ENCODE measurements around the gene NDUFC1.
"Not testable (repeated sequence)": the region's sequence is repeated elsewhere in the genome, so short reads cannot be mapped to it uniquely, and the experiment has no call there.

NDUFC1 gene

DNA sequence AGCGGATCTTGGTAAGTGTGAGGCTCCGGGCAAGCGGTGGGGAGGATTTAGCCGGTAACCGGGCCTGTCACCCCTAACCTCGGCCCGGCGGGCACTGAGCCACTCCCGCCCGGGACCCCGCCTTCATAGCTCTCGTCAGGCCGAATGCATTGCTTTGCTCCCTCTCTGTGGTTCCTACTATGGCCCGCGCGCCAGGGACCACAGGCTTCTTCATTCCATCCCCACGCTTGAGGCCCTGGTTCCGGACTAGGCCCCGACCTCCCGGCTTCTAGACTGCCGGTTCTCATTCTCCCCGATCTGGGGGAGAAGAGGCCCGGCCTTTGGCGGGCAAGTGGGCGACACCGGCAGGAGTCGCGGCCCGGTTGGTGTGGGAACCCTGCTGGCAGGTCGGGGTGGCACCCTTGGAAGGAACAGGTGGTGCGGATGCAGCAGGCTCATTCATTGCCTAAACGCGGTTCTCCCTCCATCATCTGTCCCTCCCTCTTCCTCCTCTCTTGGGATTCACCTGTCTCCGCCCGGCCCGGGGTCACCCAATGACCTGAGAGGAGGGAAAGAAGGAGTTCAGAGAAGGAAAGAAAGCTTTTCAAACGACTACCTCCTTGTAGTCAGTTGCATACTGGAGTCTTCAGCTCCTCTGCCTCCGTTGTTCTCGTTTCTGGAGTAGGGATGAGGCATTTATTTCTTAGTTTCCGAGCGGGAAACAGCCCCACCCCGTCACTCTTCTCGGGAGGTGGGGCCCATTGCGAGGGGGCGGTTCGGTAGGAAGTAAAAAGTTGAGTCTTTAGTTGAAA is at the start of gene NDUFC1:
NDUFC1 (minus strand) TSS at position 657 of the 791 bp plus-strand sequence. CDS start 6,679 bp downstream, outside the sequence.
- DNase-seq: no peak

DNA sequence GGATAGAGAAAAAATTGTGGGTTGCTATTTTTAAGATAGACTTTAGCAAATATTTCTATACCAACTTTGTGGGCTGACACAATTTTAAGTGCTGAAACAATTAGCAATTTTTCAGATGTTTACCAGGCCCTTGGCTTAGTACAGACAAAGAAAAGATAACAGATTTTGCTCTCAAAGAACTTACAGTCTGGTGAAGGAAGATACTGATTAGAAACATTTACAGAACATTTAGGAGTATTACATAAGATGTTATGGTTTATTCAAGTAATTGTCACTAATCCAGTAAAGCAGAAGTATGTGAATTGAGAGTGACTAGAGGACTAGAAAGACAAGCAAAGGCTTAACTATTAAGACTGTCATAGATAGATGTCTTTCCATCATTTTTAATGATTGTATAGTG is 35.3 kb upstream of the NDUFC1 start:
- no peak for DNase-seq

DNA sequence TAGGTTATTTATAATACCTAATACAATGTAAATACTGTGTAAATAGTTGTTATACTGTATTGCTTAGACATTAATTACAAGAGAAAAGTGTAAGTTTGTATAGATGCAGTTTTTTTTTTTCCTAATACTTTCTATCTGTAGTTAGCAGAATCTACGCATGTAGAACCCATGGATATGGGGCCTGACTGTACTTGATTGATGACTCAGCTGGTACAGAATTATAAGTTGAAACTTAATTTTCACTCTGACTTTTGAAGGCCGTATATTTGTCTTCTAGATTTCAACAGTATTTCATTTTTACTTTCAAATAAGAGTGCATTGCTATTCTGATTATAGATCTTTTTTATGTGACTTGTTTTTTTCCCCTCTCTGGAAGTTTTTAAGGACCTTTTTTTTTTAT is 30.8 kb upstream of the NDUFC1 start:
- DNase-seq: no peak

DNA sequence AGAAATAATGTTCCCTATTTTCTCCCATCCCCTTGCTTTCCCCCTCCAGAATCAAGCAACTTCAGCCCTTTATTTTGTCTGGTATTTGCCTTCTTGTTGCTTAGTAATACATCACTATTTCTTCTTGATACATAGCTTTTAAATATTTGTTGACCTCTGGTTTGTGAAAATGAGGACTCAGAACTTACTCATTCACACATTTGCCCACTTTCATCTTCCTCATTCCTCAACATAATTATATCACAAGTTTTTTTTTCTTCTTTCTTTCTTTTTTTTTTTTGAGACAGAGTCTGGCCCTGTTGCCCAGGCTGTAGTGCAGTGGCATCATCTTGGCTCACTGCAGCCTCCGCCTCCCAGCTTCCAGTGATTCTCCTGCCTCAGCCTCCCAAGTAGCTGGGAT is 28.9 kb upstream of the NDUFC1 start:
- no peak for DNase-seq

DNA sequence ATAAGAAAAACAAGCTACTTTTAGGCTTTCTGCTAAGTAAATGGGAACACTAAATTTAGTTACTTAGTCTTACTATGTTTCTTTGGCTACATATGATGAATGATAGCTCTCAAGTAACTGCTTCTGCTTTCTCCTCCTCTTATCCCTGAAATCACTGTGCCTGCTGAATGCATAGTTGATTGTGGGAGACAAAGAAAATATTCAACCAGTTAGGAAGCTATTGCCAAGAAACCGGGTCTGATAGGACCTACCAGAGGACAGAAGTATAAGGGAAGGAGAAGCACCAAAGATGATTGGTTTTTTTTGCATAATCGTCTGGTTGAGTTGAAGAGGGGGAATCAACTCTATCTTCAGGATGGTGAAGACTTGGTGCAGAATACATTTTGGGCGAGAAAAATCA is 28.0 kb upstream of the NDUFC1 start:
- DNase-seq: no peak

DNA sequence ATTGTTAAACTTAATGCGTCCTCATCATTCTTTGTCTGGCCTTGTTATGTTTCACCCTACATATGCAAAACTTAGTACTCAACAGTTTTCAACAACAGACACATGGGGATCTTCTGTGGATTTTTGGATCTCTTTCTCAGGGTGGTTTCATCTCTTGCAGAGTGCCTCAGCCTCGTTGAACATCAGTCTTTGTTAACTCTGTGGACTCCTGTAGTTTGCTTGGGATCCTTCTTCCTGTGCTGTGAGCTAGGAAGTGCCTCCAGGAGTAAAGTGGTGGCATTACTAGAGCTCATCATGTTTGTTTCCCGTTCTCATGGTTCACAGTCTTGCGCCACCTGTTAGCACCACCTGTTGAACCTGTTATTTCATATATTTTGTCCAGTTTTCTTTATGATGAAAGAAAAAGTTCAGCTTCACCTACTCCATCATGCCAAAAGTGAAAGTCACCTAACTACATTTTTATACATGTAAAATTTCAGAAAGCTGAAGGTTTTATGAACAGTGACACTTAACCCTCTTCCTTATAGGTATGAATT is 27.5 kb upstream of the NDUFC1 start:
- no peak for DNase-seq

DNA sequence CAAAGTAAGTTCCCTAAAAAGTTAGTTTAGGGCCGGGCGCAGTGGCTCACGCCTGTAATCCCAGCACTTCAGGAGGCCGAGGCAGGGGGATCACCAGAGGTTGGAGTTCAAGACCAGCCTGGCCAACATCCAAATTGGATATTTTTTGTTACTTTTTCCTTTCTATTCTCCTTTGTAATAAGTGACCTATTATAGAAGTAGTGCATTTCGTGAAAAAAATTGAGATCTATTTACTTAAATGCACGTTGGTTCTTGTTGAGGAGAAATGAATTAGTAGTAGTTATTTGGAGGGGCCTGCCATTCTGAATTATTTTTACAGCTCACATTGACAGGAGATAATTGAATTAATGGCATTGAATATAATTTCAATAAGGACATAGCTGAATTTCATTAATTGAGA is 22.3 kb upstream of the NDUFC1 start:
- DNase-seq: no peak

DNA sequence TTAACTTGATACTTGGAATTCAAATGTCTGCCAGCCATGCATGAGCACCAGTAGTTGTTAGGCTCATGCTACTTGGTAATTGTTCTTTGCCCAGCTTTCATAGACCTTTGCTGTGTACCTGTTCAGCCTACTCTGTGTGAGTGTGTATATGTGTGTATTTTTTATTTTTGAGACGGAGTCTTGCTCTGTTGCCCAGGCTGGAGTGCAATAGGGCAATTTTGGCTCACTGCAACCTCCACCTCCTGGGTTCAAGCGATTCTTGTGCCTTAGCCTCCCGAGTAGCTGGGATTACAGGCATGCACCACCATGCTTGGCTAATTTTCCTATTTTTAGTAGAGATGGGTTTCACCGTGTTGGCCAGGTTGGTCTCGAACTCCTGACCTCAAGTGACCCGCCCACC is 20.3 kb upstream of the NDUFC1 start:
- DNase-seq: not testable (repeated sequence)

DNA sequence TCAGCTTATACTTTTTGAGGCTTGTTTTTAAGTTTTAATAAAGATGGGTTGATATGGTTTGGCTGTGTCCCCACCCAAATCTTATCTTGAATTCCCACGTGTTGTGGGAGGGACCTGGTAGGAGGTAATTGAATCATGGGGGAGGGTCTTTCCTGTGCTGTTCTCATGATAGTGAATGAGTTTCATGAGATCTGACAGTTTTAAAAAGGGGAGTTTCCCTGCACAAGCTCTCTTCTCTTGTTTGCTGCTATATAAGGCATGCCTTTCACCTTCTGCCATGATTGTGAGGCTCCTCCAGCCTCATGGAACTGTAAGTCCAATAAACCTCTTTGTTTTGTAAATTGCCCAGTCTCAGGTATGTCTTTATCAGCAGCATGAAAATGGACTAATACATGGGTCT is 19.8 kb upstream of the NDUFC1 start:
- not testable (repeated sequence) for DNase-seq

DNA sequence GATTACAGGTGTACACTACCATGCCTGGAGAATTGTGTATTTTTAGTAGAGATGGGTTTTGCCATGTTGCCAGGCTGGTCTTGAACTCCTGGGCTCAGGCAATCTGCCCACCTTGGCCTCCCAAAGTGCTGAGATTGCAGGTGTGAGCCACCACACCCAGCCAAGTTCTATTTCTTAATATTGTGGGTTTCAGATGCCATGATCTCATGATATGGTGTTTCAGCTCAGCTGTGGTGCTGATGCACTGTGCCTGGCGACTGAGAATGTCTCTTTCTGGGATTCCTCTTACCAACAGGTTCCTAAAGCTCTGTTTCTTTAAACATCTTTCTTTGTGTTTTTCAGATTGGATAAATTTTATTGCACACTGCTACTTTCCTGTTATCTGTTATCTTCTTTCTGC is 17.3 kb upstream of the NDUFC1 start:
- no peak for DNase-seq

DNA sequence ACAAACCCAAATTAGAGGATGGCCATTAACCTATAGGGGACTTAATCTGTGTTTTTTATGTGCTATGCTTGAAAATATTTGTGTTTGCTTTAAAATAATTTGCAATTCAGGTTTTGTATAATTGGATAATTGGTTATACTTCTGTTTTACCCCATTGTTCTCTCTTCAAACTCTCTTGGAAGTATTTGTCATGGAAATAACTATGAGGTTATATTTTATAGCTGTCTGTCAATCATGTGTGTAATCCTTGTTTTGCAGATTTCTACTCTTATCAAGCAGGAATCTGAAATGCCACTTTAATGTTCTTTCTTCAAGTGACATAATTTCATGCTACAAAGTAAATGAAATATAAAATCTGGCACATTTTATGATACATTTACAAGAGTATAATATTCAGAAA is 15.4 kb upstream of the NDUFC1 start:
- DNase-seq: no peak

DNA sequence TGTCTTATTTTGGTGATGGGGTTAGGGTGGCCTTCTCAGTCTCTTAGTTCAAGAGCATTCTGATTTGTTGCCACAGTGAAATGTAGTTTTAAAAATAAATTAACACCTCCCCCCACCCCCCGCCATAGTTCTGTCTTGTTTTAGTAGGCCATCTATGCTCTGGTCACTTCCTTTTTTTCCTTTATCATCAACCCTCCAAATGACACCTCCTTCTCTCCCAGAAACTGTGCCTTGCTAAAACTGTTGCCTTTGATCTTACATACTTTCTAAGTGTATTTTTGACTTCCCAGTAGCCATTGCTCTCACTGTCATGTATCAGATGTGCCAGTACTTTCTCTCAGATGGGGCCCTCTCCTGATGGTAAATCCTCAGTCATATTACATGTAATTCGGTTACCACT is 14.5 kb upstream of the NDUFC1 start:
- no peak for DNase-seq

DNA sequence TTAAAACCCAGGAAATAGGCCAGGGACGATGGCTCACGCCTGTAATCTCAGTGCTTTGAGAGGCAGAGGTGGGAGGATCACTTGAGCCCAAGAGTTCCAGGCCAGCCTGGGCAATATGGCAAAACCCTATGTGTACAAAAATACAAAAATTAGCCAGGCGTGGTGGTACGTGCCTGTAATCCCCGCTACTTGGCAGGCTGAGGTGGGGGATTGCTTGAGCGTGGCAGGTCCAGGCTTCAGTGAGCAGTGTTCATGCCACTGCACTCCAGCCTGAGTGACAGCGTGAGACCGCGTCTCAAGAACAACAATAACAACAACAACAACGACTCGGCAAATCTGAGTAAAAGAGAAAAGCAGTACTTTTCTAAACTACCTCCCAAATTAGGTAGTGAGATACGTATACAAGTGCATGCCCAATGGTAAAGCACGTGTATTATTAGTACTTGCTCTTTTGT is 13.0 kb upstream of the NDUFC1 start:
- no peak for DNase-seq

DNA sequence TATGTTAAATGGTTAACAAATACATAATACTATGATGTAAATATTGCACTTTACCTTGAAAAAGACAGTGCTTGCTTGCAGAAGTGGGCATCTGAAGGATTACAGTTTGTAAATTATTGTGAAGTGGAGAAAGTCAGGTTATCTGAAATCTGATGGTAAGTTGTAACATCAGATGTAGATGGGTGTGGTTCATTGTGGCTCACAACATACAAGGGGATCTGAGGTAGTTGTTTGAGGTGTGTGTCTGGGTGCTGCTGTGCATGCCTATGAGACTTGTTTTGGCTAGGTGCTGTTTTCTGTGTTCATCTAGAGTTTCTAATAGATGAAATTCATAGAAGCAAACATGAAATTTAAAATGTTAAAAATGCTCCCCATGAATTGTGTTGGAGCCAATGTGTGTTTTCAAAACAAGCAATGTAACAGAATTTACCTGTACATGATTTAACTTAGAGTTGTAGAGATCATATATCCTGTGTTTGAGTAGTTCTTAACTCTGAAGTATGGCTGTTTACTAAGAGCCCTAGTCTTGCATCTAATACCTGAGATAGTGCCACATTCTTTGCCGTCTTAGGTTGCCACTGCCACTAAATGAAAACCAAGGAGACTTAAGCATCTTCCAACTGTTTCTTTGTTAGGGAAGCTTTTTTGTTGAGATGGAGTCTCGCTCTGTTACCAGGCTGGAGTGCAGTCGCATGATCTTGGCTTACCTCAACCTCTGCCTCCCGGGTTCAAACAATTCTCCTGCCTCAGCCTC is 11.9 kb upstream of the NDUFC1 start:
- no peak for DNase-seq

DNA sequence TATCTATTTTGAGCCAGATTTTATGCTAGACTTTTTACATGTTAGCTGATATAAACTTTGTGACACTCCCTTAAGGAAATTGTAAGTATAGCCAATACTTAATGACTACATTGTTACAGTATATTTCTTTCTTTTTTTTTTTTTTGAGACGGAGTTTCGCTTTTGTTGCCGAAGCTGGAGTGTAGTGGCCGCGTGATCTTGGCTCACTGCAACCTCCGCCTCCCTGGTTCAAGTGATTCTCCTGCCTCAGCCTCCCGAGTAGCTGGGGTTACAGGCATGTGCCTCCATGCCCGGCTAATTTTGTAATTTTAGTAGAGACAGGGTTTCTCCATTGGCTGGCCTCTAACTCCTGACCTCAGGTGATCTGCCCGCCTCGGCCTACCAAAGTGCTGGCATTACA is 11.1 kb upstream of the NDUFC1 start:
- not testable (repeated sequence) for DNase-seq

DNA sequence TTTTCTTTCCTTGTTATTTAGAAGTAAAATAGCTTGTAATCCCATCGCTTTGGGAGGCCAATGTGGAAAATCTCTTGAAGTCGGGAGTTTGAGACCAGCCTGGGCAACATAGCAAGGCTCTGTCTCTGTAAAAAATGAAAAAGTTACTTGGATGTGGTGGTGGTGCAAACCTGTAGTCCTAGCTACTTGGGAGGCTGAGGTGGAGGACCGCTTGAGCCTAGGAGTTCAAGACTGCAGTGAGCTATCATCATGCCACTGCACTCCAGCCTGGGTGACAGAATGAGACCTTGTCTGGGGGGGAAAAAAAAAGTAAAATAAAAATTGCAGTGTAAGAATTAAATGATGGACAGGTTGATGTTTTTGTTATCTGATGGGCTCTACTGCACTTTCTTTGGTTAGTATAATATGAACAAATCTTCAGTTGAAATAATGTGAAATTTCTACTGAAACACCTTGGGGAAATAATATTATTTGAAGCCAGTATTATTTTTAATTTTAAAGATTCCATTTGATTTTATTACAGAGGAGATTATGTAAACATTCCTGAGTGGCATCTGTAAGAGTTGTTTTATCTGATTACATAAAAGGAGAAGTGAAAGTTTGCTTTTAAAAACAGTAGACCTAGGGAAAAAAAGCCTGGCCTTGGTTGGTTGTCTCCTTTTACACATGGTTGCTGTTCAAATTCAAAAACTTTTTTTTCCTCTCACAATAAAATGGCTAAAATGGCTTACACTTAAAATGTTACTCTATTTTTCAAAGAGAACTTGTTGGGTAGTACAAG is 10.5 kb upstream of the NDUFC1 start:
- no peak for DNase-seq

DNA sequence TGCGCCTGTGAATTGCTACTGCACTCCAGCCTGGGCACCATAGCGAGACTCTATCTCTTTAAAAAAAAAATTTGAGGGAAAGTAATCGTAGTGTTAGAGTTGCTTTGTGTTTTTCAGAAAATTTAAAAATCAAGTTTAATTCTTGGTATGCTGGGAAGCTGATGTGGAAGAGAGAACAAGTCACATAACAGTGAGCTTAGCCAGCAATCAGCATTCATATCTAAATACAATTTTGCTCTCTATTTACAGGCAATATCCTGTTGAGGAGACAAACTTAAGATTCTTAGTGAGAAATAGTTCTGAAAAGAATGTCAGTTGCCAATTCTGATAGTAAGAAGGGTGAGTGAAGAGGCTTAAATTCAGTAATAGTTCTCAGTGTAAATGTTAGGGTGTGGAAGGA is 9.6 kb upstream of the NDUFC1 start:
- DNase-seq: no peak

DNA sequence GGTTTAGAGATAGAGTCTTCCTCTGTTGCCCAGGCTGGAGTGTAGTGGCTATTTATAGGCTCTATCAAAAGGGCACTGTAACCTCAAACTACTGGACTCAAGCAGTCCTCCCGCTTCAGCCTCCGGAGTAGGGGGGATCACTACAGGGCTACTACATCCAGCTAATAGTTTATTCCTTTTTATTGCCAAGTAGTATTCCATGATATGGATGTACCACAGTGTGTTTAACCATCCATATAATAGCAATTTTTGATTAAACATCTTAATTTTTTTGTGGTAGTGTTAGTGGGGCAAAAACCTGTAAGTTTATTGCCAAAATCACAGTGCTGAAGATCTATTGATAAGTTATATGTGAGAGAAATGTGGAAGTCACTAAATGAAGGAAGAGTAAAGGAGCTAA is 2.6 kb upstream of the NDUFC1 start:
- DNase-seq: no peak

DNA sequence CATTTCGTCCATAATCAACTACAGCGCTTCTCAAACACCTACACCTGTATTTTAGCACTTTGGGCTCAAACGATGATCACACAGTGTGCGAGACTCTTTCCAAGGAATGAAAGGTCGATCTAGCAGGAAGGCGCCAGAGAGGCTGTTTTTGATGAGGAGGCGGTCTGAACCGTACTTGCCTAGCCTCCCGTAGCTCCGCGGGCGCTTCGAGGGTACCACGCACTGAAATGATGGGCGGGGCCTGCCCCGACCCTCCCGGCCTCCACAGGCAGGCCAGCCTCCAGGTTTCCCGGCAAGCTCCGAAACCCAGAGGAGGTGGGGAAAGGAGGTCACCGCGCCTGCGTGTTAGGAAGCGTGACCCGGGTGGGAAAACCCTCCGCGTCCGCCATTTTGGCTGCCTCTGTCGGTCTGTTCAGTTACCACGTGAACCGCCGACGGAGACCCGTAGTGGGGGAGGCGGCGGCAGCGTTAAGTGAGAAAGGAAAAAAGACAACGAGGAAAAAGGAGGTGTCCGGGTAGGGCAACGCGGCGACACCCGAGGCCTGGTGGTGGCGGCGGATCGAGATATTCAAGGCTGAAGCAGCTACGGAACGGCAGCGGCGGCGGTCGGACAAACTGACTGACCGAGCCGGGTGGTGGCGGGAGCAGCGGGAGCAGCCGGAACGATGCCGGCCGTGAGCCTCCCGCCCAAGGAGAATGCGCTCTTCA is 1.0 kb downstream of the NDUFC1 start, which contains the start of gene NAA15:
NAA15 (plus strand) TSS at position 393 of the 708 bp plus-strand sequence; CDS start at position 666, 273 bp downstream.
- DNase-seq: peak; percentile 72

DNA sequence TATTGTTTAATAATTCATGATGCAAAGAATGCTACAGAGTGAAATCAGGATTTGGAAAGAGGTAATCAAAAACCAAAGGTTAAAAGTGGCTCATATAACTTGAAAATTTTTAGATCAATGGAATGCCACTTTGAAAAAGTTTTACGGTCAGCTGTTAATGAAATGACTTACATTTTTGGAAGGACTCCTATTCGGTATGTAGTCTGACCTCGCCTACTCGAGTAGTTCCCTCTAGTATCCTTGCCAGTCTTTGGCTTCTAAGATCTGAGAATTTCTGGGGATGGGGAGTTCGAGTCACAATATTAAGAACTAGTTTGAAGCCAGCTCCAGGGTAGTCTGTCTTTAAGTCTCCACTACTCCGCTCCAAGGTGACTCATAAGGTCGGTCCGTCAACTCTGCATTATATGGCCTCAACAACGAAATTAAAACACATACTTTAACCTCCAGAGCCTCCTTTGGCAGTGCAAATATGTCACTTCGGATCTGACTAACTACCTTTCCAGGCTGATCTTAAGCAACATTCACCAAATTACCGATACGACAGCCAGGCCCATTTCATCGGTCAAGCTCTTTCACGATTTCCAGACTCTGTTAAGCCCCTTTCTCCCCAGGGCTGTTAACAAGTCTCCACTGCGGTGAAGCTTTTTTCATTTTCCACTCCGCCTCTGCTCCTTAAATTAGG is 1.7 kb downstream of the NDUFC1 start:
- no peak for DNase-seq

DNA sequence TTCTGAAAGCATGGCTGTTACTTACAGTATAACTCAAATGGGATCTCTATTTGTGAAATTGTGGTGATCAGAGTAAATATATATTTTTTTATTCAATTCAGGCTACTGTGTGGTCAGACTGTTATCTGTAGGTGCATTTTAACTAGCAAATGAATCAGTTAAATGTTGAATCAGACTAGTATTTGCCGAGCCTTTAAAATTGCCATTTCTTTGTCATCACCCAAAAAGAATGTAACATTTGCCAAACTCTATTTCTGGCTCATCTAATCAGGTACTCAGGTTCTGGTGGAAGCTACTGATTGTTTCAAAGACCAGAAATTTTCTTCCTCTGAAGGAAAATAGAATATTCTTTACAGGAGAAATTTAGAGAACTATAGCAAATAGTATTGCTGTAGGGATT is 2.7 kb downstream of the NDUFC1 start:
- DNase-seq: no peak

DNA sequence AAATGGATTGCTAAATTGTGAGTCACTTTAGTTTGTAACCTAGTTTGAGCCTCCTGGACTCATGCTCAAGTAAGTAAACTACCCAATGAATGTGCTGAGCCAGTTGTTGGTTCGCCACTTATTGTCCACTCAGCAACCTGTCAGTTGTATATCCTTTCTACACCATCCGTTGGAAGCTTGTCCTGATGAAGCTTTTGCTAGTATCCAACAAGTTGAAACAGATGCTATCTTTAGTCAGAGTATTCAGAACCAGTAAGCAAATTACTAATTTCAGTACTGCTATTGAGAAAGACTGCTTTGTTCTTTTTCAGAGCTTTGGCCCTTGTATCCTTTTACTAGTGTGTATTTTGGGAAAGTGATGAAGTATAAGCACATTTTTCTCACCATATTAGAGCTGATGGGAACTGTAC is 5.3 kb downstream of the NDUFC1 start:
- no peak for DNase-seq
